Stimulated activated CD4-positive, alpha-beta T cell treated with anti-CD3 and anti-CD28 coated beads, Interleukin-1b, Interleukin-23, amount 100 ng/mL, for 24 hours (primary cell): ENCODE data around the gene UNC5A.
"Not testable (repeated sequence)": the region's sequence is repeated elsewhere in the genome, so short reads cannot be mapped to it uniquely, and the experiment has no call there.

Experiments used
- DNase-seq, 4 experiments: peaks; one replicate each; pipeline ENCODE4 v3.0.0-alpha.2; 2020; ENCODE audit warnings: low read depth in 4 of 4, low spot score in 1 of 4

Gene UNC5A

DNA sequence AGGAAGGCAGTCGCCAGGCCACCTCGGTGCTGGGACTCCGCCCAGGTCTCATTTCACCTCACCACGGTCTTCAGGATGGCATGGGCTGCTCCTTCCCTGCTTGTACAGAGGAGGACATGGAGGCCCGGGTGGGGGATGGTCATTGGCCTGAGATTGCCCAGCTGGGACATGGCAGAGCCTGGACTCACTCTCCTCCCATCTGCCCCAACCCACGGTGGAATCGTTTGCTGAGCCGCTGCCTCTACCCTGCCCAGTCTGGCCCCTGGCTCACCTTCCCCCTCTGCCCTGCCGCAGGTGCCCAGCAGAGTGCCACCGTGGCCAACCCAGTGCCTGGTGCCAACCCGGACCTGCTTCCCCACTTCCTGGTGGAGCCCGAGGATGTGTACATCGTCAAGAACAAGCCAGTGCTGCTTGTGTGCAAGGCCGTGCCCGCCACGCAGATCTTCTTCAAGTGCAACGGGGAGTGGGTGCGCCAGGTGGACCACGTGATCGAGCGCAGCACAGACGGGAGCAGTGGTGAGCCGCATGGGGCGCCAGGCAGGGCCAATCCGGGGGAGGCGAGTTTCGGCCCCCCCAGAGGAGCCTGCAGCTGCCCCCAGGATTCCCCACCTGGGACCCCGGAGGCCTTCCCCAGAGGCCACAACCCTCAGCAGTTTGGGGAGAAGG, 52.1 kb downstream of the UNC5A start:
- DNase-seq = no peak

DNA sequence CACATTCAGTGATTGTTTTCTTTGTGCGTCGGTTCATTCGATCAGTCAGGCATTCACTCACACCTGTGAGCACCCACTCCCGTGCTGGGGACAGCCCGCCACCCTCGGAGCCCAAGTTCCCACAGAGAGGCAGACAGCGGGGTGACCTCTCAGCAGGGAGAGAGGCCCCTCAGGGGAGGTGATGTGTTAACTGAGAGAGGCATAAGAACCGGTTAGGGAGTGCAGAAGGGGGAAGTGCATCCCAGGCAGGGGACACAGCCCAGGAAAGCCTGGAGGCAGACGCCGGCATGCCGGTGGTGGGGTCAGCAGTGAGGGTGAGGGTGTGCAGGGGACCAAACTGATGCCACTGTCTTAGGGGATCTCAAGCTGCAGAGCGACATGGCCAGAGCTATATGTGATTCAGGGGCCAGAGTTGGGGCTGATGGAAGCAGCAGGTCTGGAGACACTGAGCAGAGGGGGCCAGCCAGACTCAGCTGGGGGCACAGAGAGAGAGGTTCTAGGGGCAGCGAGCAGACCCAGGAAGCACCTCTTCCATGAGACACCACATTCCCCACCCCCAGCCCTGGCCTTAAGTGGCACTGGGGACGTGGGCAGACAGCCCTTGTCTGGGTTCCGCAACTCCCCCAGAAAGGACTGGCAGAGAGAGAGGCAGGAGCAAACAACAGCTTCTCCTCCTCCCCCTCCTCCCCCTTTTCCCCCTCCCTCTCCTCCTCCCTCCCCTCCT, 52.8 kb downstream of the UNC5A start:
- DNase-seq = no peak

- DNase-seq = no peak
Observed at GRCh38 chr5:176863765-176864098, 53.4 kb downstream of the UNC5A start.

GRCh38 chr5:176864755-176865154, 54.4 kb downstream of the UNC5A start:
- no peak for DNase-seq

DNA sequence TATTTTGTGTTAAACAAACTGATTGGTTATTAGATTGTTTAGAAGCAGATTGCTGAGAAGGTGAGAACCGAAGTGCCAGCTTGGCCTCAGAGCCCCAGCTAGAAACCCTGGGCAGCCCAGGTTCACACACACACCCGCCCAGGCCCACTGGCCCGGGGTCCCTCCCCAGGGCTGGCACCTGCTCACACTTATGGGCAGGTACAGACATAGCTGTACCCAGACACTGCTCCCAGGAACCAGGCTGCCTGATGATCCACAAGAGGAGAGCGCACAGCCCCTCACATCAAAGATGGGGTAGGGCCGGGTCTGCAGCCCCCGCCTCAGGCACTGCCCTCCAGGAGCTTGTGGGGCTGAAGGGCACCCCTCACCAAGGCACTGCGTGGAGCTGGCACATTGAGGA, 55.6 kb downstream of the UNC5A start:
- no peak for DNase-seq

GRCh38 chr5:176866707-176867310, 56.5 kb downstream of the UNC5A start:
- DNase-seq = no peak

DNA sequence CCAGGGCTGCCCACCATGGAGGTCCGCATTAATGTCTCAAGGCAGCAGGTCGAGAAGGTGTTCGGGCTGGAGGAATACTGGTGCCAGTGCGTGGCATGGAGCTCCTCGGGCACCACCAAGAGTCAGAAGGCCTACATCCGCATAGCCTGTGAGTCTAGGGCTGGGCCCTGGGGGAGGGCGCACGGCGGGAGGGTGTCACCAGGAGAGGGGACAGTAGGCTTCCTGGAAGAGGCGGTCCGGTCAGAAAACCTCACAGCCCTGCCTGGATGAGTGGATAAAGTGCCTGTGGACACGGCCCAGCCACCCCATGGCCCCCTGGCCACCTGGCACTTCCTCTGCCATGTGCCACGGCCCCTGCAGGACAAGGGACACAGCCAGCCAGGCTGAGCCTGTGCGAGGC, 57.8 kb downstream of the UNC5A start:
- DNase-seq = no peak

DNA sequence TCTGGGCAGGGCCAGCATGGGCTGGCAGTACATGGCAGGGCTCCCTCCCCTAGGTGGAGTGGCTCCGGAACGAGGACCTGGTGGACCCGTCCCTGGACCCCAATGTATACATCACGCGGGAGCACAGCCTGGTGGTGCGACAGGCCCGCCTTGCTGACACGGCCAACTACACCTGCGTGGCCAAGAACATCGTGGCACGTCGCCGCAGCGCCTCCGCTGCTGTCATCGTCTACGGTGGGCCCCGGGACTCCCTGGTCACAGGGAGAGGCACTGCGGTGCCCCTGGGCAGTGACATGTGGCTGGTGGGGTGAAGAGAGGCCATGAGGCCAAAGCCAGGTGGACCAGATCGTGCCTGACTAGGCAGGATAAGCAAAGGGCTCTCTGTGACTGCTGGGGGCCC, 58.4 kb downstream of the UNC5A start:
- no peak for DNase-seq

DNA sequence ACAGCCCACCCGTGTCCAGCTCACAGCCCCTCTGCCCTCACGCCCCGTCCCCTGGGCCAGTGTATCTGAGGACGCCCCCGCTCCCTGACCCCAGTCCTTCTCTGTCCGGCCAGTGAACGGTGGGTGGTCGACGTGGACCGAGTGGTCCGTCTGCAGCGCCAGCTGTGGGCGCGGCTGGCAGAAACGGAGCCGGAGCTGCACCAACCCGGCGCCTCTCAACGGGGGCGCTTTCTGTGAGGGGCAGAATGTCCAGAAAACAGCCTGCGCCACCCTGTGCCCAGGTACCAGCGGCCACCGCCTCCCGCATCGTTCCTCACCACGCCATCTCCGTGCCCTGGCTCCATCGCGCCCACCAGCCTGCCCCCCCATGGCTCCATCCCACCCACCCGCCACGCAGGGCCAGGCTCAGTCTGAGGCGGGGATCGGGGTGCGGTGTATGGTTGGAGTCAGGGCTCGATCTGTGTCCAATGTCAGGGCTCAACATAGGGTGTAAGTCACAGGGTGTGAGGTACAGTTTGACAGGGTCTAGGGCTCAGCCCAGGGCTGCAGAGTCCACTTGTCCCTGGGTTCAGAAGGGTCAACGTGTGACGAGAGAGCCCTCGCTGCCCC, 59.2 kb downstream of the UNC5A start:
- no peak for DNase-seq

- no peak for DNase-seq
Observed at GRCh38 chr5:176870110-176870591, 59.8 kb downstream of the UNC5A start.

GRCh38 chr5:176870644-176871043, 60.3 kb downstream of the UNC5A start:
- DNase-seq = not testable (repeated sequence)

DNA sequence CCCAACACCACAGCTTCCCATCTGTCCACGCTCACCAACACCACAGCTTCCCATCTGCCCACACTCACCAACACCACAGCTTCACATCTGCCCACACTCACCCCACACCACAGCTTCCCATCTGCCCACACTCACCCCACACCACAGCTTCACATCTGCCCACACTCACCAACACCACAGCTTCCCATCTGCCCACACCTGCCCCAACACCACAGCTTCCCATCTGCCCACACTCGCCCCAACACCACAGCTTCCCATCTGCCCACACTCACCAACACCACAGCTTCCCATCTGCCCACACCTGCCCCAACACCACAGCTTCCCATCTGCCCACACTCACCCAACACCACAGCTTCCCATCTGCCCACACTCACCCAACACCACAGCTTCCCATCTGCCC, 62.2 kb downstream of the UNC5A start:
- not testable (repeated sequence) for DNase-seq

DNA sequence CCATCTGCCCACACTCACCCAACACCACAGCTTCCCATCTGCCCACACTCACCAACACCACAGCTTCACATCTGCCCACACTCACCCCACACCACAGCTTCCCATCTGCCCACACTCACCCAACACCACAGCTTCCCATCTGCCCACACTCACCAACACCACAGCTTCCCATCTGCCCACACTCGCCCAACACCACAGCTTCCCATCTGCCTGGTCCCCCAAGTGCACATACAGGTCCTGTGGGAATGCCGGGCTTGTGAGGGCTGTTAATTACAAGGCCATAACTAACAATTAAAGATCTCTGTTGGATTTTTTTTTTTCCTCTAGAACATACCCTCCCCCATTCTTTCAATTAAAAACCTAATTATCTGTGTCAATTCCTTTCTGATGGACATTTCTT, 62.7 kb downstream of the UNC5A start:
- not testable (repeated sequence) for DNase-seq

- no peak for DNase-seq
Observed at GRCh38 chr5:176873541-176874172, 63.3 kb downstream of the UNC5A start.

GRCh38 chr5:176874198-176874780, 63.9 kb downstream of the UNC5A start:
- no peak for DNase-seq

GRCh38 chr5:176875014-176875550, 64.7 kb downstream of the UNC5A start:
- DNase-seq = no peak

- DNase-seq = no peak
Observed at GRCh38 chr5:176875783-176876505, 65.6 kb downstream of the UNC5A start.

DNA sequence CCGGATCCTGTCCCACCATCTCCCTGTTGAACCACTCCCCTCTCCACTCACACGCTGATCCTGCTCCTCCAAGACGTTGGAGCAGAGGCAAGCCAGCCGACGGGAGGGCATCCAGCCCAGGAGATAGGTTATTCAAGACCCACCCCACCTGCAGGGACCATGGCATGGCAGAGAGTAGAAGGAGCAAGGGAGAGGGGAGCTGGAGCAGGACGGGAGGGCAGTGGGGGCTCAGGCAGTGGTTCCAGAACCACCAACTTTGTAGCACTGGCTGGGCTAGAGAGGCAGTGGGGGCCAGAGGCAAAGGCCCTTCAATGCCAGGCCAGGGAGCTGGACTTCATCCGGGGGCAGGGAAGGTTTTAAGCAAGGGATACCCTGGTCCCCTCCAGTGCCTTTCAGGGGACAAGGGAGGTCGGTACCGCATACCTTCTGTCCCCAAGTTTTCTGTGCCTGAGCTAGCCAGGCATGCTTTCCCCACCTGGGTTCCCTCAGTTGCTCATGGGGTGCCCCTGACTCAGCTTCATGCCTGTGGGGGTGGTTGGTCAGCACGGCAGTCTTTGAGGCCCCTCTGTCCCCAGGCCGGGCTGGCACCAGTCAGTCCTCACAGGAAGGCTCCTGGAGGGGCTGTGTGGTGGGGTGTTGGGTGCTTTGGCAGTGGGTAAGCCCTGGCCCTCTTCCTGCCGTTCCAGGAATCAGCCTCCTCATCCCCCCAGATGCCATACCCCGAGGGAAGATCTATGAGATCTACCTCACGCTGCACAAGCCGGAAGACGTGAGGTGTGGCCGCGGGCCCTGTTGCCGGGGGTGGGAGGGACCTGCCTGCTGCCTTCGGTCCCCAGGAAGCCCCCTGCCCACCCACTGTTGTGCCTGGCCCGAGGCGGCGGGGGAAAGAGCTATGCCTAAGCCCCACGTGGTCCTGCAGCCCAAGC, 66.4 kb downstream of the UNC5A start:
- DNase-seq = no peak

DNA sequence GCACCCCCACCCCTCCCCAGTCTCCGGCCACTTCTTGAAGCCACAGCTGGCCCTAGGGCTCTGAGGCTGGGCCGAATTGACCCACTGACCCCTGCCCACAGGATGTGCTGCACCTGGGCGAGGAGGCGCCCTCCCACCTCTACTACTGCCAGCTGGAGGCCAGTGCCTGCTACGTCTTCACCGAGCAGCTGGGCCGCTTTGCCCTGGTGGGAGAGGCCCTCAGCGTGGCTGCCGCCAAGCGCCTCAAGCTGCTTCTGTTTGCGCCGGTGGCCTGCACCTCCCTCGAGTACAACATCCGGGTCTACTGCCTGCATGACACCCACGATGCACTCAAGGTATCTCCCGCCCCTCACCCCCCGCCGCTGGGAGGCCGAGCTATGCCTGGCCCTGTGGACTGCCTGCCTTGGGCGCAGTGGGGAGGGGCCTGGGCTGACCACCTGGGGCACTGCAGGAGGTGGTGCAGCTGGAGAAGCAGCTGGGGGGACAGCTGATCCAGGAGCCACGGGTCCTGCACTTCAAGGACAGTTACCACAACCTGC, 67.5 kb downstream of the UNC5A start:
- no peak for DNase-seq
